Activated naive CD4-positive, alpha-beta T cell (primary cell): ENCODE data around the gene MOB4.
A peak's percentile ranks its signal among the peaks of the same experiment; 100 is the strongest.
"Not testable (repeated sequence)": the region's sequence is repeated elsewhere in the genome, so short reads cannot be mapped to it uniquely, and the experiment has no call there.

Source experiments
- DNase-seq, 4 experiments: peaks; one replicate each; lab custom pipeline; 2025; lab: John Stamatoyannopoulos, UW

The MOB4 gene

DNA sequence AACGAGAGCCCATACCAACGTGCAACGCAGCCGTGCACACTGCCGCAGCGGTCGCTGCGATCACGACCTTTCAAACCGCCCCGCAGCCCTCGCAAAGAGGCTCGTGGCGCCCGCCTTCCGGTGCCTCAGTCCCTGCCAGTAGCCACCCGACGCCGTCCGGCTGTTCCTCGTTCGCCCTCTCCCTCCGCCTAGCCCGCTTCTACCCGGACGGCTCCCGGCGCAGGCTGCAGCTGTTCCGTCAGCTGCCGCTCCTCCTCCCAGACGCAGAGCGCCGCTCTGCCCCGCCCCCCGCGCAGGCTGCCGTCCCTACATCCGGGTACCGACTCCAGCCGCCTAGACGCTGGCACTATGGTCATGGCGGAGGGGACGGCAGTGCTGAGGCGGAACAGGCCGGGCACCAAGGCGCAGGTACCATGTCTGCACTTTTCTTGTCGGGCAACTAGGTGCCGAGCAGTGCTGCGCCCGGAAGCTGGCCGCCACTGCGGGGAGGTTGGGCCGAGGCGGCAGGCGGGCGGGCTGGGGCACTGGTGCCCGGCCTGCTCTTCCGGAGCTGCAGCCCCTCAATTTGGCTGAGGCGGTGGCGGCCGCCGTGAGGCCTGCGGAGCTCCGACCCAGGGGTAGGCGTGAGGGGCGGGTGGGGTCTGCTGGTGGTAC, at the start of gene MOB4:
TSS of gene MOB4 (plus strand) at position 328 of the 654 bp plus-strand sequence. CDS start at position 349, 21 bp downstream.
- peak; percentile 83 to 90 (median 87) for DNase-seq

- no peak for DNase-seq
These were observed 43.7 kb upstream of the MOB4 start for GRCh38 chr2:197472166-197472565.

DNA sequence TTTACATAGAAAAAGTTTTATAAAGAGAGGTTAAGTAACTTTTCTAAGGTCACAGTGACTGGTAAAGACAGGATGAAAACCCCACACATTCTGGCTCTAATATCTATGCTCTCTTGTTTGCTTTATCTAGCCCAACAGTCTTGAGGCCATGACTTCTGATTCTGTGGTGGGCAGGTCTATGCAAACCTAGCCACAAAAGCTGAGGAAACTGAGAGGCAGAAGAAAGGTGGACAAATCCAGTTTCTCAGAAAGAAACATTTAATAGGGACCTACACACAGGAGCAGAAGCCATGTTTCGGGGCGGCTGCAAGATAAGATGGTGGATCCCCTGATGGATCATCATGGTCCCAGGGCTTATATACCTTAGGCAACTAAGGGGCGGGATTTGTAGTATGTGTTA, 38.1 kb upstream of the MOB4 start:
- no peak for DNase-seq

DNA sequence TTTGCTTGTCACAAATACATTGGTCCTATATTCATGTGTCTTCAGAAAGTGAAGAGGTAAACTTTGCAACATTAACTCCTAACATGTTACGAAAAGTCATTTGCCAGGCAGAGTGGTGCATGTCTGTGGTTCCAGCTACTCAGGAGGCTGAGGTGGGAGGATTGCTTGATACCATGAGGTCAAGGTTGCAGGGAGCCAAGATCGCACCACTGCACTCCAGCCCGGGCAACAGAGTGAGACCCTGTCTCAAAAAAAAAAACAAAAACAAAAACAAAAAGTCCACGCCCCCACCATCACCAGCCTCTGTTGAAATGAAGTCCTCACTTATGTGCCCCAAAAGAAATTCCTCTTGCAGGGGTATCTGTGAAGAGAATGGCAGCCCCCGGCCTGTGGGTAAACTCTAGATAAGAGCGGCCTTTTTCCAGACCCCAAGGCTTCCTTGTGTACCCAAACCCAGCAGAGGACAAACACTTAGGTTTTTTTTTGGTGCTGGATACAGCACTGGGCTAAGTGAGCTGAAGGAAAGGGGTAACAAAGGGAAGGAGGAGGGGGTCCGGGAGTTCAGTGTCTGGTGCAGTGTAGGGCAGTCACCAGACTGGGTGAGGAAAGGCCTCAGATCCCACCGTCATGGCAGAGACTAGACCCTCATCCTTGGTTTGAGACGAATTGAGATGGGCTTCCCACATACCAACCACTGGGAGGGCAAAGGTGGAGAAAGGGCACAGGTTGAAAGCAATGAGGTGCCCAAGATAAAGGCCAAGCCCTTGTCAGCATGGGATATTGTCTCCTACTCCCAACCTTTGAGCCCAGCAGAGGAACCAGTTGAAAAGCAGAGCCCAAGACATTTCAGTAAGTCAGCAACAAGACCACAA, 35.5 kb upstream of the MOB4 start:
- no peak for DNase-seq

DNA sequence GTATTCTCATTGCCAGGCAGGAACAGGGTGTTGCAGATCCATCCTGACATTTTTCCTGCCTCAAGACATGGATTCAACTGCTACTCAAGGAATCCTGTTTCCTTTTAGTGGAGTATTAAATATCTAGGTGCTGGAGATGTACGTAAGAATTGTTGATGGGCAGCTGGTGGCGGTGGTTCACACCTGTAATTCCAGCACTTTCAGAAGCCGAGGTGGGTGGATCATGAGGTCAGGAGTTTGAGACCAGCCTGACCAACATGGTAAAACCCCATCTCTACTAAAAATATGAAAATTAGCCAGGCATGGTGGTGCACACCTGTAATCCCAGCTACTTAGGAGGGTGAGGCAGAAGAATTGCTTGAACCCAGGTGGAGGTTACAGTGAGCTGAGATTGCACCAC, 31.6 kb upstream of the MOB4 start:
- not testable (repeated sequence) for DNase-seq

DNA sequence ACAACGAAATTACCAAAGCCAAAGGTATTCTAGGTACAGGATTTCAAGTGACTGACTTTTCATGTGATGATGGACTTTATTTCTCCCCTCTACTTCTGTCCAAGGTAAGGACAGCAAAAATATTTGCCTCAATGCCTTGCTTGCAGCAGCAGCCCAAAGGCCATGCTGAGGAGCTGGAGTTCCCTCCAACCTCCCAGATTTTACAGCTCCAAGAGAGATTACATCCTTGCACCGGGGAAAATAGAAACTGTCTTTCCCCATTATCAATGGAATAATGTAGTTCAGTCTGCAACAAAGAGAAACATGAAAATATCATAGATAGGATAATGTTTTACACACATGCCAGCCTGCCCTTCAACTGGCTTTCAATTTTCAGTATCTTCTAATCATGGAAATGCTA, 29.7 kb upstream of the MOB4 start:
- no peak for DNase-seq

DNA sequence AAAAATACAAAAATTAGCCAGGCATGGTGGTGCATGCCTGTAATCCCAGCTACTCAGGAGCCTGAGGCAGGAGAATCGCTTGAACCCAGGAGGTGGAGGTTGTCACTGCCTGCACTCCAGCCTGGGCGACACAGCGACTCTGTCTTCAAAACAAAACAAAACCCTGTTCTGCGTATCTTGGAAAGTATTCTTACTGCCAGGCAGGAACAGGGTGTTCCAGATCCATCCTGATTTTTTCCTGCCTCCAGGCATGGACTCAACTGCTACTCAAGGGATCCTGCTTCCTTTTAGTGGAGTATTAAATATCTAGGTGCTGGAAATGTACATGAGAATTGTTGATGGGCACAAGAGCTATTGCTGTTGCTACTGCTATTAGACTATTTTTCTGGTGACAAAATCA, 28.5 kb upstream of the MOB4 start:
- DNase-seq, result no peak

GRCh38 chr2:197495433-197496134, 20.3 kb upstream of the MOB4 start:
- DNase-seq, result no peak

GRCh38 chr2:197496695-197497094, 19.2 kb upstream of the MOB4 start:
- DNase-seq, result no peak

GRCh38 chr2:197497326-197497725, 18.5 kb upstream of the MOB4 start:
- DNase-seq, result no peak

GRCh38 chr2:197498235-197498936, 17.5 kb upstream of the MOB4 start:
- no peak for DNase-seq

DNA sequence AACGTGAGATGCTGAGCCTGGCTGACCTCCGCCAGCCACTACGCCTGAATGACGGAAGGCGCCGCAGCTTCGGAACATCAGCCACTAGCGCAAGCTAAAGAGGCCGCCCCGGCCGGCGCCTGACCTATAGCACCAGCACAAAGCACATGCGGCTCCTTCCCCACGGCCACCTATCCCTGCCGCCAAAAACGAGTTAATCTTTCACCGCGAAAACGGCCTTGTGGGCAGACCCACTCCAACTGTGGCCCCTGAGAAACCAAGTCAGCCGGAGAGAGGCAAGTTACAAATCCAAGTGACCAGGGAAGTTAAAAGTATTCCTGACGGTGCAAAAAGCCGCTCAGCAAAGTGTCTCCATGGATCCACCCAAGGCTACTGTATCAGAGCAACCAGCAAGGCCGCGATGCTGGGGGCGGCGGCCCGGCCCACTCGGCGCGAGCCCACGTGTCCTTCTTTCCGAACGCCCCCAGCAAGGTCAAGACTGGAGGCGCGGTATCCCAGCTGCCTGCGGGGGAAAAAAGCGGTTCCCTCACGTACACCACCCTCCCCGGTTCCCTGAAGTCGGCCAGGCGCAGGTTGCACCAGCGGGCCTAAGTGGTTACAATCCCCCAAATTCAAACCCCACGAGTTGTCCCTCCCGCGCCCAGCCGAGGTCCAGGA, 16.8 kb upstream of the MOB4 start:
- peak in 3 of 4 experiments; percentile 12 to 38 (median 36) for DNase-seq

GRCh38 chr2:197499594-197500502, 16.0 kb upstream of the MOB4 start, which contains the start of the genes HSPD1 and HSPE1:
Gene HSPD1 (minus strand): TSS chr2:197499840. CDS start chr2:197498848, 992 bp downstream.
Gene HSPE1 (plus strand): TSS chr2:197500379. CDS start chr2:197500437, 58 bp downstream.
- peak; percentile 94 to 99 (median 96) for DNase-seq

DNA sequence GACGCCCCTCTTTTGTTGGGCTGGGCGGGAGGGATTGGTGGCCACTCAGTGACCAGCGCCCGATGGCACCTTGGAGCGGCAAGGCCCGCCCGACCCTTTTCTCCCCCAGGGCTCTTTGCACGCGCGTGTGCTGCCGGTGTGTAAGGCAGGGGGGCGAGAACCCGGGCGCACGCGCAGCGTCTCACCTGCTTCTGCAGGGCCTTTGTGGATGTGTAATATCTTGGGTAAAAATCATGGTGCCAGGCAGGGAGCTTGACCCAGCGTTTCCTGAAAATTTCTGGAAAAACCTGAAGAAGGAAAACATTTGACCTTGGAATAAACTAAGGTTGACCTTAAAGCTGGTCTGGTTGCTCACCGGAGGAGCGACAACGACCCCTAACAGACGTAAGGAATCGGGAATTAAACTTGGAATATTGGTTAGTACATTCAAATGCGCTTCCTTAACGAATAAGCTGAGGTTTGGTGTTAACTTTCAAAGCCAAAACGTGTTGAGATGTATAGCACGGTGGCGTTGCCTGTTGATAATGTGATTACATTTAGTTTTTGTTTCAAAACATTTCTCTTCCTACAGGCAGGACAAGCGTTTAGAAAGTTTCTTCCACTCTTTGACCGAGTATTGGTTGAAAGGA, 15.2 kb upstream of the MOB4 start:
- DNase-seq, result peak in 3 of 4 experiments; percentile 54 to 59 (median 56)

DNA sequence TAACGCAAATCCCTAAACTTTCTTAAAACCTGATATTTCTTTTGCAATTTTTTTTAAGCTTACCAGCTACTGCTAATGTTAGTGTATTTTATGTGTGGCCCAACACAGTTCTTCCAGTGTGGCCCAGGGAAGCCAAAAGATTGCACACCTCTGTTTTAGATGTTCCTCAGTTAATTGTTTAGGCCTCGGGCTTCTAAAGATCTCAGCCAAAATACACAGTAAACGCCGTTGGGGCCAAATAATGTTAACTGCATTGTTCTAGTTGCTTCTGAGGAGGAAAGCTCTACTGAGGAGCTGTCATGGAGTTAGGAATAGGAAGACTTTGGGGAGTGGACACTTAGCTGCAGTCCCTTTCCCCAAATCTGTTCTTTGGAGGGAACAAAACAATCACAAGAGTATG, 13.7 kb upstream of the MOB4 start:
- no peak for DNase-seq

GRCh38 chr2:197502685-197503084, 13.2 kb upstream of the MOB4 start:
- no peak for DNase-seq

DNA sequence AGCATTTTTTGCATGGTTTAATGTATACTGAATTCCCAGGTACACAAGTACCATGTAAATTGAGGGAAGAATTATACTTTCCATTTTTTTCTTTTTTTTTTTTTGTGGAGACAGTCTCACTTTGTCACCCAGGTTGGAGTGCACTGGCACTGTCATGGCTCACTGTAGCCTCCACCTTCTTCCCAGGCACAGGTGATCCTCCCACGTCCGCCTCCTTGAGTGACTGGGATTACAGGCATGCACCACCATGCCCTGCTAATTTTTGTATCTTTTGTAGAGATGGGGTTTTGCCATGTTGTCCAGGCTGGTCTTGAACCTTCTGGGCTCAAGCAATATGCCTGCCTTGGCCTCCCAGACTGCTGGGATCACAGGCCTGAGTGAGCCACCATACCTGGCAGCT, 11.9 kb upstream of the MOB4 start:
- no peak for DNase-seq

DNA sequence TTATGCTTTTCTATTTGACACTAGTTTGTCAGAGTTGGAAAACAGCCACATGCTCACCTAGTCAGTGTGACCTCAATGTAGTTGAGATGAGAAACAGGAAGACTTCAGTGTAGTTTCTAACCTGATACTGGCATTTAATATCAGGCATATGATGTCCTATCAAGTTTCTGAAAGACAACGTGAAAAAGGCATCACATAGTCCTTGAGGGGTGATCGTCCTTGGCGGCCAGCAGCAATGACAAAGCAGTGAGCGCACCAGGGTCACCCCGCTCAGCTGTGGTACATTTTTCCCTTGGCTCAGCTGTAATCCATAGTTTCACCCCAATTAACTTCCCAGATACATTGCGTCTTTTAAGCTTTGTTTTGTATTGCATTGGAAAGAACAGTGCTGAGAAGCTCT, 11.4 kb upstream of the MOB4 start:
- DNase-seq, result no peak

DNA sequence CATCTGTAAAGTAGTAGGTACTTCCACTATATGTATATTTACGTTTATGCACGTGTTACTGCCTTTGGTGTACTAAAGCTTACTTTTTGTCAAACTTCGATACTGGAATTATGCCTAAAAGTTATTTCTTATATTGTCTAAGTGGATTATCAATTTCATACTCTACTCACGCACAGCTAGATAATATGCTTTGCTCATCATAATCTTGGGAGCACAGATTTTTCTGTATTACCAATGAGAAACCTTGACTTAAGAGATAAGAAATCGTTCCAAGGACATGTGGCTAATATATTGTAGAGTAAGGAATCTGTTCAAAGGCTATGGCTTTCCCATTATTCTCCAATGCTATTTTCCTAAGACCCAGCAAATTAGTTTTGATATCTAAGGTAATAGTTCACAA, 9.2 kb upstream of the MOB4 start:
- DNase-seq, result no peak

DNA sequence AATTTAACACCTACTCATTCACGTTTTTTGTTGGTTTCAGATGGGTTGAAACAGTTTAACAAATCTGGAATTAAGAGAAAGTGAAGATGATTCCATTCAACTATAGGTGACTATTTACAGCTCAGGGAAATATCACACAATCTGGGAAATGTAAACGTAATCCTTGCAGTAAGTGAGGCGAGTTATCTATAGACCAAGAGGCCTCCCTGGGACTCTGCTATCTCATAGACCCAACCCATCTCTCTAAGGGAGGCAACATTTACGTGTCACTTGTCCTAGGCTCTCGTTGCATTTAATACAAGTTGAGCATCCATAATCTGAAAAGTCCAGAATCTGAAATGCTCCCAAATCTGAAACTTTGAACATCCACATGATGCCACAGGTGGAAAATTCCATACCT, 2.0 kb upstream of the MOB4 start:
- no peak for DNase-seq
